ENCODE results near the gene GATAD2A. TPM values are rescaled to one million over a fixed set of nuclear protein-coding genes. Genes with fewer than 3 reads are reported as not detected.

Gene GATAD2A
- total and polyA plus RNA-seq, 10 of the 15 experiments (the other 5 are each of a cell fraction or from before 2014, with no cell fraction given): 2.6 to 173 (median 32.0) TPM

DNA sequence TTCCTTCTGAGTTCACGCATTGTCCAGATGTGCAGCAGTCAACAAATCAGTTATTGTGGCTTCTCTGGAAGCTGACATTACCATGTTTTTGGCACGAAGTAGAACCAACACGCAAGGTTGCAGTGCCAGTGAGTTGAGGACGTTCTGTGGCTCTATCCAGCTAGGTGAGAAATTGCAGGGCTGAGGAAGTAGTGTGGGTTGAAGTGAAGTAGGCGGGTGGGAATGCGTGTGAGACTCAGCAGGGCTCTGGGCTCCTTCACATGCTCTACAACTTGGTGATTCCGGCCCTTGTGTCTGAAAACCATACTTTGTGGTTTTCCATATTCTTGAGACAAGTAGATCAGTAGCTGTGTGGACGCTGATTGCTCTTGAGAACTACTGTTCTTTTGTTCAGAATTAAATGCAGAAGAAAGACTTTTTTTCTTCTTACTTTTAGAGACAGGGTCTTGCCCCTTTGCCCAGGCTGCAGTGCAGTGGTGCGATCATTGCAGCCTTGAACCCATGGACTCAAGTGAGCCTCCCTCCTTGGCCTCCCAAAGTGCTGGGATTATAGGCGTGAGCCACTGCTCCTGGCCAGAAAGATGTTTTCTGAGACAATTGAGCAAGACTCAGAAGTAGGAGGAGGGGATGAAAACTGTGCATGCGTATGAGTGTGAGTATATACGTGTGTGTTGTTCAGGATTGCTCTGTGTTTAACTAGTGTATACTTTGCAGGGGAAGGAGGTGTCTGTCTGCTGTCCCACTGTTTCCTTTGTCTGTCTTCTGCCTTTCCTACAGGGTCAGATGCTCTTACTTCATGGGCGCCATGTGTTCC, 46.2 kb downstream of the GATAD2A start (continued):
- TF ChIP-seq SRF (IDR thresholded peaks at IDR 0.05; ENCODE audit: low read depth in 2 of 2, low read length in 2 of 2) (no peak), KAT2A (conservative IDR thresholded peaks at IDR 0.05; ENCODE audit: control insufficient read depth, low read depth, low read length) (no peak), SPI1 (IDR thresholded peaks at IDR 0.05; ENCODE audit: borderline replicate concordance, insufficient read depth, low read depth, low read length) (0 out of 2 replicates have a peak, but pooled peaks have one; percentile 8), EGR1 (IDR thresholded peaks at IDR 0.05; ENCODE audit: borderline replicate concordance in 1 of 2, low read depth in 2 of 2, low read length in 2 of 2) (0 out of 3 replicates have a peak, but pooled peaks of 1 of the 2 experiments have one; percentile 13), NFIC (IDR thresholded peaks at IDR 0.05; ENCODE audit: low read depth, low read length) (peak; percentile 71), NBN (IDR thresholded peaks at IDR 0.05) (no peak), IRF4 (IDR thresholded peaks at IDR 0.05; ENCODE audit: low read depth, low read length) (0 out of 2 replicates have a peak, but pooled peaks have one; percentile 30), DPF2 (IDR thresholded peaks at IDR 0.05) (no peak), JUNB (IDR thresholded peaks at IDR 0.05) (no peak), FOS (IDR thresholded peaks at IDR 0.05; ENCODE audit: borderline replicate concordance, extremely low read depth, insufficient read length) (no peak), RUNX3 (IDR thresholded peaks at IDR 0.05; ENCODE audit: low read length) (peak; percentile 90), EED (IDR thresholded peaks at IDR 0.05; ENCODE audit: low read depth) (0 out of 2 replicates have a peak, but pooled peaks have one; percentile 26)

Measured in GM12878 (cell line).